ENCODE results near the gene ISM2.

ISM2 gene

GRCh38 chr14:77507762-77508161 lies 9.1 kb upstream of the ISM2 start:
- DNase-seq, result no peak

- DNase-seq, result no peak
Observed at GRCh38 chr14:77505031-77505430, 6.4 kb upstream of the ISM2 start.

DNA sequence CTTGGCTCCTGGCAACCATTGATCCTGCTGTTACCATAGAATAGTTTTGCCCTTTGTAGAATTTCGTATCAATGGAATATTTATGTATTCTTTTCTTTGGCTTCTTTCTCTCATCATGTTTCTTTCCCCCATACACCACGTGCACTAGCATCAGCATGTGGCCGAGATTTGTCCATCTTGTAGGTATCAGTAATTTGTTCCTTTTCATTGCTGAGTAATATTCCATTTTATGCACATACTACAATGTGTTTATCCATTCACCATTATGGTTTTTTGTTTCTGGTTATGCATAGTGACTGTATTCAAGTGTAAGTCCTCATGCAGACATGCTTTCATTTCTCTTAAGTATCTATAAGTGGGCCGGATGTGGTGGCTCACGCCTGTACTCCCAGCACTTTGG lies 4.5 kb upstream of the ISM2 start:
- no peak for DNase-seq

DNA sequence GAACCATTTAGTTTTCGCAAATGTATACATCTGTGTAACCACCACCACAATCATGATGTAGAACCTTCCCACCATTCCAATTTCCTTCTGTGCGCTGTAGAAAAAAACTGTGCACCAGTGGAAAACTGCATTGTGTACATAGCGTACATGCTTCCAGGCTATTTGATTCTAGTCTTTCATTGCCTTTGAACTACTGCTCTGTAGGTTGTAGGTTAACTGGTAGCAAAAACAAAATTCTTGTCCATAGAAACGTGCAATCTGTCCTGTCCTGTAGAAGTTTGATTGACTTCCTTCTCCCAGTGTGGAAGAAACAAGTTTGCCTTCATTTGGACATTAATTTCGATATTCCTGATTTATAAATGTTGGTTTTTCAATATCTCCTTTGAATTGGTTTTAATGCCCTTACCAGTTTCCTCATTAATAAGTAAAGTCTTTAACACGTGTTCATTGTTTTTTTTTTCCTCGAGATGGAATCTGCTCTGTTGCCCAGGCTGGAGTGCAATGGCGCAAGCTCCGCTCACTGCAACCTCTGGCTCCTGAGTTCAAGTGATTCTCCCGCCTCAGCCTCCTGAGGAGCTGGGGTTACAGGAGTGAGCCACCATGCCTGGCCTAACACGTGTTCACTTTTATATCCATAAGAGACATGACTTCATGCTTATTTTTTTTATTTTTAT lies 3.6 kb upstream of the ISM2 start:
- DNase-seq, result no peak

GRCh38 chr14:77498984-77499527 lies 440 bp upstream of the ISM2 start:
- no peak for DNase-seq

DNA sequence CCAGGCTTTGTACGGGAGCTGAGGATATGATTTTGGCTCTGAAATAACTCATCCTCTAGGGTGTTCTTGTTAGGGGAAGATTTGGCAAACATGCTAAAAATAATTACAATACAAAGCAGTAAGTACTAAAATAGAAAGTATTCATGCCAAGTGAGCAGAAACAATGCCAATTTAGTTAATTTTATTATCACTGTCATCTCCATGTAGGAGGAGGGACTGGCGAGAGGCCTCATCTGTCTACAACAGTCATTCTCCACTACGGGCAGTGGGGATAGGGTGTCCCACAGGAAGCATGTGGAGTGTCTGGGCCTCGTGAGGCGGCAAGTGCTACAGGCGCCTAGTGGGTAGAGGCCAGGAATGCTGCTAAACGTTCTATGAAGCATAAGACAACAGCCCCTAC lies 3.3 kb downstream of the ISM2 start:
- no peak for DNase-seq

GRCh38 chr14:77491056-77491455 lies 7.6 kb downstream of the ISM2 start:
- no peak for DNase-seq

- no peak for DNase-seq
Observed at GRCh38 chr14:77490347-77490986, 8.1 kb downstream of the ISM2 start.

- DNase-seq, result no peak
Observed at GRCh38 chr14:77489041-77489440, 9.6 kb downstream of the ISM2 start.

DNA sequence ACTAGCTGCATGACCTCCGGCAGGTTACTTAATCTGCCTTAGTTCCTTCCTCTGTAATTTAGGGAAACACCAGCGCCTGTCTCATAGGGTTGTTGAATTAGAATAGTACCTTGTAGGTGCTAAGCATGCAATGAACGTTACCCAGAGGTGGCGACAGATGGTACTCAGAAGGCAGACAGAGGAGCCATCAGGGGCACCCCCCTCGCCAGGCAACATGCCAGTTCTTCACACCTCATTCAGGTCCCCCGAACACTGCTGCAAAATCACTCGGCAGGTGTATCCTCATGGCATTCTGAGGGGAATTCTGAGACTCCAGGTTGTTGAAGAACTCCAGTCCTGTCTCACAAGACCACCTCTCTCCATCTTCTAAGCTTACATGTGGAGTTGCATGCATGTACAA lies 10.1 kb downstream of the ISM2 start:
- DNase-seq, result no peak

DNA sequence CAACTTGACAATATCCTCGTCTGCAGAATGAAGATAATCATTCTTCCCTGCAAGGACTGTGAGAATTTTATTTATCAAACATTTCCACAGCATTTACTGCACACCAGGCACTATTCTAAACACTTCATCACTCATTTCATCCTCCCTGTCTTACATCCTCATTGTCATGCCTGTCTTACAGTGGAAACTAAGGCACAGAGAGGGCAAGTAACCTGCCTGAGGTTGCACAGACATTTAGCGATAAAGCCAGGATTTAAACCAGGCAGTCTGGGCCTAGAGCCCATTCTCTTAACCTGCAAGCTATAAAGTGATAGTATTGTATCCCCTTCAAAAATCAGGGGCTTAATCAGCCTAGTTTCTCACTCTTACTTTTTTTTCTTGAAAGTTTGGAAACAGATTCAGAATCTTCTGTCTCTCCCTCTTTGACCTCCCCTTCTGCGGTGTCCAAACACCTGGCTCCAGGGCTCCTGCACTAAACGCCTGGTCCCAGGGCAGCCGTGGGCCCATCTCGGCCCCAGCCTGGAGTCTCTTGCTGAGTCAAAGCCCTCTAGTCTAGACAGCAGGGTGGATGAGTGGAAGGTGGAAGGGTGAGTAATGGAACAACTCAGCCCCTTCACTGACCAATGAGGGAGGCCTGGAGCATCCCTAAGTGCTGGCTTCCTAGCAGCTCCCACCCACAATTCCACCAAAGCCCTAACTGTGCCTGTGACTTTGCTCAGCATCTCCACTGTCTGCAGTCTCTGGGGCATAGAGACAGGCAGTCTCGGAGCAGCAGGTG lies 12.5 kb downstream of the ISM2 start:
- DNase-seq, result no peak

- DNase-seq, result no peak
Observed at GRCh38 chr14:77485256-77485655, 13.4 kb downstream of the ISM2 start.

DNA sequence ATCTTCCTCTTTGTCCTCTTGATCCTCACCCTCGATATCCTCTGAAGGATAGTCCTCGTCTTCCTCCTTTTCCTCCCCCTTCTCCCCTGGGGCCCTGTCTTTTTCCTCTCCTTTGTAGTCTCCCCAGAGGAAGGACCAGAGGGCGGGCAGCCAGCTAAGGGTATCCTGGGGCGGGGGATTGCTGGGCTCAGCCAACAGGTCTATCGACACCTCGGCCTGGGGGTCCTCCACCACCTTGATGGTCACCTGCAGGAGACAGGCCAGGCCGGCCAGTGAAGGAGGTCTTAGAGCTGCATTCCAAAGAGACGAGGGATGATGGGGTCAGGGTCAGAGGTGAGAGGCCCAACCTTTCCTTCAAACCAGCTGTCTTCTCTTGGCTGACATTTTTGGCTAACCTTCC lies 16.2 kb downstream of the ISM2 start:
- no peak for DNase-seq

- DNase-seq, result no peak
Observed at GRCh38 chr14:77478796-77479195, 19.8 kb downstream of the ISM2 start.

GRCh38 chr14:77478029-77478428 lies 20.6 kb downstream of the ISM2 start:
- no peak for DNase-seq

- no peak for DNase-seq
Observed at GRCh38 chr14:77475432-77476115, 23.0 kb downstream of the ISM2 start.

- DNase-seq, result no peak
Observed at GRCh38 chr14:77474479-77475177, 24.0 kb downstream of the ISM2 start.

GRCh38 chr14:77473921-77474320 lies 24.7 kb downstream of the ISM2 start:
- DNase-seq, result no peak

DNA sequence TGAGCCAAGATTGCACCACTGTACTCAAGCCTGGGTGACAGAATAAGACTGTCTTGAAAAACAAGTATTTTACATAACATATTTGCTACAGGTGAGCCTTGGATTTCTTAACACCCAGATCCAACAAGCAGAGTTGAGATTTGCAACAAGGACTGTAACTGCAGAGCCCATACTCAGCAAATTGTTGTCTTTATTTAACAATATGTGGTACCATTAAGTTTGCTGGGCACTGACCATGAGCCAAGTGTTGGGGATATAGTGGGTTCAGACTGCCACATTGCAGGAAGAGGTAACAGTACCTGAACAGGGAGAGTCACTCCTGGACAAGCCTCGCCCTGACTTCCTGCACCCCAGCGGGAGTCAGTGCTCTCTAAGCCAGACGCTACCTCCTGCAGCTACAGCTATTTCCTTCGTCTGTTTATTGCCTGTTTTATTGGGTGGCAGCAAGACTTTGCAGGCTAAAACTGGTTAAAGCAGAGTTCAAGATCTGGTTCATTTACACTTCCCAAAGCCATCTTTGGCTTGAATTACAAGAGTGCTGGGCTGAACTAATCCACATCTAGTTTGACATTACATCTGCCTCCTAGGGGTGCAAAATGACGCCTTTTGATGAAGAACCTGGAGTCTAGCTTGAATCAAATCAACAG lies 28.3 kb downstream of the ISM2 start:
- no peak for DNase-seq

- DNase-seq, result no peak
Observed at GRCh38 chr14:77469539-77469938, 29.1 kb downstream of the ISM2 start.

- no peak for DNase-seq
Observed at GRCh38 chr14:77469067-77469505, 29.5 kb downstream of the ISM2 start.

DNA sequence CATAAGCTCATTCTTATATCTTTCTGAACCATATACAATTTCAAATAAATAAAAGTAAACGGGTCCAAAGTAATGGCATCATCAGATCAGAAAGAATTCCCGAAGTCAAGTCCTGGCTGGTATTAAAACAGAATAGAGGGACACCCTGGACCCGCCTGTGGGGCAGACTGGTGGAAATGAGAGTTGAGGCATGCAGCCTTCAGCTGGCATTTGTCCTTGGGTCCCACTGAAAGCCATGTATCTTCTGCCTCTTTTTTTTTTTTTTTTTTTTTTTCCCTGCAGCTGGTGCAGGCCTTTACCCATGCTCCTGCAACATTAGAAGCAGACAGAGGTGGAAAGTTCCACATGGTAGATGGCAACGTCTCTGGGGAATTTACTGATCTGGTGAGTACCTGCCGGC lies 30.8 kb downstream of the ISM2 start:
- DNase-seq, result no peak
